ENCODE results near the gene COMMD6.

Gene COMMD6

DNA sequence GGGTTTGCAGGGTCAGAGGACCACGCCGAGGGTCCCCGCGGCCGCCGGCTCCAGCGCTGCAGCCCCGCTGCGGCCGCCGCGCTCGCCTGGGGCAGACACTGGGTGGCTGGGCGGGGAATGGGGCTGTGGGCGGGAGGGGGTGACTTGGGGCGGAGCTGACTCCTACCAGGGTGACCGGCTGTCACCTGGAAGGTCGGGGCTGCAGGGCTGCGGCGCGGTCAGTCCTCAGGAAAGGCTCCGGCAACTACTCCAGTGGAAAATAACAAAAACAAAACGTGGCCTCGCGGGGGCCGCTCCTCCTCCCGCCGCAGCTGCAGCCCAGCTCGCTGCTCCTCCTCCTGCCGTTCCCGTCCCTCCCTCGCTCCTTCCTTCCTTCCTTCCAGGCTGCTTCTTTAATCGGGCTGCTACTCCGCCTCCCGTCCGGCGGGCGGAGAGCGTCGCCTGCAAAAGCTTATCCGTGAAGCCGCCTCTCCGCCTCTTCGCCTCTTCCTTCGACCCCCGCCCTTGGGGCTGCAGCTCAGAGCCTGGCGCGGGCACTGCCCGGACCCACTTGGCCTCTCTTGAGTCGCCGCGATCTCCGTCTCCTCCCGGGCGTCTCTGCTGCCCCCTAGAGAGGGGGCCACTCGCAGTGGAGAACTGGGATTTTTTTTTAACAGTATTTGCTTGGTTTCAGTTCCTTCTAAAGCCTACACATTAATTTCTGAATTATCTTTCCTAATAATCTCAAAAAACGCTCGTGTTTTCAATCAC, 55.4 kb downstream of the COMMD6 start, which contains the start of gene TBC1D4:
TBC1D4 (minus strand) TSS at position 100 of the 750 bp plus-strand sequence. CDS start 402 bp downstream, outside the sequence.
- peak; percentile 95 for DNase-seq

DNA sequence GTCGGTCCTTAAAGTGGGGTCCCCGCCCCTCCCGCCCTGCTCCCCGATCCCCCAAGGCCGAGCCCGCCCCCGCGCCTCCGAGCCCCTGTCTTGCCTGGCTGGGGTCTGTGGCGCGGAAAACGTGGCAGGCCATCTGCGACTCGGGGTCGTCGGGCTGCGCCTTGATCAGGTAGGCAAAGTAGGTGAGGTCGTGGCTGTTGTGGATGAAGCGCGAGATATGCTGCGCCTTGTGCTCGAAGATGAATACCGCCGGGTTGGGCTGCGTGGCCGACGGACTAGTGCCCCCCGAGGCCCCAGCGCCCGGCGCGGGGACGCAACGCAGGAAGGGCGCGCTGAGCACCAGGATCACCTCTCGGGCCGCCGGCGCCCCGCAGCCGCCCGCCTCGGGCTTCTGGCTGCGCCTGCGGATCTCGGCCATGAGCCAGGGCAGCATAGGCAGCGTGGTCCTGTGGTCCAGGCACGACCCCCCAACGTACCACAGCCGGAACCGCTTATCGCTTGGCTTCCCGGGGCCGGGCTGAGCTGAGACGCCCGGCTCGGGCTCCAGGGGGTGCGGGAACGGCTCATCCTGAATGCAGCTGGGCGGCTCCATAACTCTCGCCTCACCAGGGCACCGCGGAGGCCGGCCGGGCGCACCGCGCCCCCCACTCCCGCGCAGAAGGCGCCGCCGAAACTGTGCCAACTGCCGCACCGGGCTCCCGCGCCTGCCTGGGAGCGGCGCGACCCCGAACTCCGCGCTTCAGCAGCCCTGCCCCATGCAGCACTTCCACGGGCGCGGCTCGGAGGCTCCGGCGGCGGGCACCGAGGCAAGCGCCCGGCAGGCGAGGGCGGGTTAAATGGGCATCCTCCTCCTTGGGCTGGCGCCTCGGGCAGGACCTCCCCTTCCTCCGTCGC, 56.2 kb downstream of the COMMD6 start:
- DNase-seq: peak; percentile 89

DNA sequence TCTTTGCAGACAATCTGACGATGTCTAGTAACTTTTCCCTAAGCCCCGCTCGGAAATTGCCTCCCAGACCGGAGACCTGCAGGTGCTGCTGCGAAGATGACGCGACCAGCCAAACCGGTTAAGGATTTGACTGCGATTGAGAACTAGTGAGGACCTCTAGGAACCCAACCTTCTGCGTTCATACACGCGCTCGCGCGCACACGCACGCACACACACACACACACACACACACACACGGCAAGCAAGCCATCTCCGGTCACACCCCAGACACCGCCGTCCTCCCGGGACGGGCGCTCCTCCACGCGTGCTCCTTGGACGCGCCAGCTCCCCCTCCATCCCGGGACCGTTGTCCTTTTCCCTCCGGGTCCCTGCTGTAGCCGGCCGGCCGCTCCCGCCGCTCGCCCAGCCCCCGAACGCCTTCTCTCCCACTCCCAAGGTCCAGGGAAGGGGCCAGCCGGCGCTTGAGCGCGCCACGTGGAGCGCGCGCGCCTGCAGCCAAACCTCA, 56.9 kb downstream of the COMMD6 start:
- peak; percentile 87 for DNase-seq

DNA sequence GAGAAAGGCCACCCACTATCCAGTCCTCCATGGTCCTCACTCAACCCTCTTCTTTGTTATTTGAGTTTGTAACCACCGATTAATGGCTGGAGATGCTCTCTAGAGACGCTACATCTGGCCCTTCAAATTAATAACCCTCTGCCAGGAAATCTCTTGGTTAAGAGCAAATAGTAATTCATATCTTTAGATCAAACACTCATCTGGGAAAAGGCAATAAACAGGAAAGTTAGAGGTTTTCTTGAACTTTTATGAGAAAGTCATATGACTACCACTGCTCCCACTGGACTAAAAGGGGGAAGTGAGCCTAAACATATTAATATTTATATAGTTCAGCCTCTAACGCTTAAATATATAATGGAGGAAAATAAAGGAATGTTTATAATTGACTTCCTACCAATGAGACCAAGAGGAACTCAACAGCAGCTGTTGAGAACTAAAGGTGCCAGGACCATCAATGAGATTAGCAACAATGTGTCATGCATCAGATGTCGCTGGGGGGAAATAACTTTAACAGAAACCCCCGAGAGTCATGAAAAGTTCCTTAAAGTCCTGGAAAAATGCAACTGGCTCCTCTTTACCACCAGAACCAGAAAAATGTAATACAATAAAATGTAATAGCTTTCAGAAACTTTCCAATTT, 58.4 kb downstream of the COMMD6 start:
- DNase-seq: no peak

DNA sequence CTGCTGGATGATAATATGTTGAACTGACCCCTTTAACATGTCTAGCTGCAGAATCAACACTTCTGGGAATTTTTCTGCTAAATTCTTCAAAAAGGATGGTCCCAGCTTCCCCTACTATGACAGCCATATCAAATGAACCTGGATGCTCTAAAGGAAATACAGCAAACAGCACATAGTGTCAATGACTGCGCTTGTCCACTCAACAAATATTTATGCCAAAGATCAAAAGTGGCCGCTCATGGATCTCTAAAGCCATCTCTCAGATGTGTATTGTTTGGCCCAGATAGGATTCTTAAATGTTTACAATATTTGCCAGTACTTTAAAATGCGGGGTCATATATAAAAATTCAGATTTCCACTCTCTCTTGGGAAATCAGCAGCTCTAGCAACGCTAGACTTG, 59.0 kb downstream of the COMMD6 start:
- DNase-seq: no peak

Measured in retina (tissue), 1 donor.